ENCODE data around the gene SLC45A2.

The SLC45A2 gene

DNA sequence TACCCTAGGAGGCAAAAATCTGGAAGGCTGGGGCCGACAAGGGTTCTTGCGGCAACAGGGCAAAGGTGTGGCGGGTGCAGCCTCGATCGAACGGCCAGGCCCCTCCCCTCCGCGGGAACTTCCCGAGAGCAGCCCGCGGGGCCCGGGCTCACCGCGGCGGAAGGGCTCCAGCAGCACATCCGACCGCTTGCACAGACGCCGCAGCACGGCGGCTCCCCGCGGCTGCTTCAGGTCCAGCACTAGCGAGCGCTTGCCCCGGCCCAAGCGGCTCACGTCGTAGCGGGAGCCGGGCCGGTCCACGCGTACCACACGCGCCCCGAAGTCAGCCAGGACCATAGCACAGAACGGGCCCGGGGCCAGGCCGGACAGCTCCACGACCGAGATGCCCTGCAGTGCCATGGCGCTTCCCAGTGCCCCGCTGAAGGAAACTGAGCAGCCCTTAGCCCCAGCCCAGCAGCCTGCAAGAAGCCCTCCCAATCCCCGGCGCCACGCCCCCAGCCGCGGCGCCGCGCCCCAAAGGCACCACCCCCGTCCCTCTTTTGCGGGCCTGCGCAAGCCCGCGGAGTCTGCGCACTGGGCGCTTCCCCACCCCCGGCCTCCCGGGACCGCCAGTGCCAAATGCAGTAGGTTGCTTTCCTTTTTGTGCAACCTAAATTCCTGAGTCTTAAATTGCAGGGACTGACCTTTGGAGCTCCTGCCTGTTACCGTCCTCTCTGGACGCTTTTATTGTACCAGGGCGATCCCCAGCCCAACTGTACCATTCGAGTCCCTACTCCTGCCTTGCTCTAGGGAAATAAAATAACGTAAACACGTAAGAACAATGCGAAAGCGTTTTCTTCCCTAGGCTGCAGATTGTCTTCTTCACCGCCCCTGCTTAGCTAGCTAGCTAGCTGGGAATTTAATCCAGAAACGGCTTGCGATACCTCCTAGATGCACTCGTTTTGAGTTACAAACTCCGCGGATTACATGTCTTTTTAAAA is 23.4 kb upstream of the SLC45A2 start, which contains the start of gene AMACR:
Gene AMACR (minus strand): TSS at position 430 of the 980 bp plus-strand sequence. CDS start 31 bp downstream, at position 399.
- peak; percentile 98 for DNase-seq (ENCODE audit: low spot score)

DNA sequence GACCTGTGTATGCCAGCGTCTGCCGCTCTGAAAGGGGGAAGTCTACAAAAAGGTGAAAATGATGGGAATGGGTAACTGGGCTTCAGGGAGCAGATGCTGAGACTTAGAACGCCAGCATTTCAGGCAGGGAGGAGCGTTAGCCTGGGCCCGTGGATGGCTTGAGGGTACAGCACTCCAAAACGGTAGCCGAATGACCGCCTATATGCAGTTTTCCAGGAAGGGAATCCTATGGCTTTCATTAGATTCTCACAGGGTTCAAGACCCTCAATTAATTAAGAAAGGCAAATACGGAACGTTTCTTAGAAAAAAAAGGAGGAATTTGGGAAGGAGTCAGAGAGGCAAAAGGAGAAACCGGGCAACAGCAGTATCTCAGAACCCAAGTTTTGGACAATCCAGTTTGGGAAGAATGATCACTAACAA is 22.7 kb upstream of the SLC45A2 start:
- DNase-seq (ENCODE audit: low spot score) = peak; percentile 14

DNA sequence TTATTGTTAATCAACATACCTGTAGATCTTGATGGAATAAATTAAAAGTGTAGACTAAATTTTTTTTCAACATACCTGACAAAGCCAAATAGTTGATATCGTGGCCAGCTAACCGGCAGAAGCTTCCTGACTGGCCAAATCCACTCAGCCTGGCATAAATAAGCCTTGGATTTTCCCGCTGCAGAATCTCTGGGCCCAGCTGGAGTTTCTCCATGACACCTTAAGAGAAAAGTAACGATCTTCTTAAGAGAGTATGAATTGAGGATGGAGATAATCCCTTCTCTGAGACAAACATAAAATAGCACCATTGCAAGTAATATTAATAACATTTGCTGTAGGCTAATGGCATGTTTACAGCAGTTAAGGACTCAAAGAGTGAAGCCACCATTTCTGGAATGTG is 21.2 kb upstream of the SLC45A2 start:
- no peak for DNase-seq (ENCODE audit: low spot score)

DNA sequence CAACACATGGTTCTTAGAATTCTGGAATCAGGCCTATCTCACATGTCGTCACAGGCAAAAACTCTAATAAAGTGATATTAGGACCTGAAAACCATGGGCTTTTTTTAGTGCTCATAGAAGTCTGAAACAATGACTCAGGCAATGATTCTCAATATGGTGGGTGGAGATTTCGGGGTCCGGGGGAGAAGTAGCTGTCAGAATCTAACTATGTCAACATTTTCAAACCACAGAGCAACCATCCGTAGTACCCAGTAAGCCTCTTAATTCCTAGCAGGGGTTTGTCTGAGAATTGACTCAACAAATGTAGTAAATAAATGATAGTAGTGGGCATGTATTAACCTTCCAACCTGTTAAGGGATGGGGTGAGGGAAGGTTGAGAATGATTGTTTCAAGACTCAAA is 20.7 kb upstream of the SLC45A2 start:
- no peak for DNase-seq (ENCODE audit: low spot score)

DNA sequence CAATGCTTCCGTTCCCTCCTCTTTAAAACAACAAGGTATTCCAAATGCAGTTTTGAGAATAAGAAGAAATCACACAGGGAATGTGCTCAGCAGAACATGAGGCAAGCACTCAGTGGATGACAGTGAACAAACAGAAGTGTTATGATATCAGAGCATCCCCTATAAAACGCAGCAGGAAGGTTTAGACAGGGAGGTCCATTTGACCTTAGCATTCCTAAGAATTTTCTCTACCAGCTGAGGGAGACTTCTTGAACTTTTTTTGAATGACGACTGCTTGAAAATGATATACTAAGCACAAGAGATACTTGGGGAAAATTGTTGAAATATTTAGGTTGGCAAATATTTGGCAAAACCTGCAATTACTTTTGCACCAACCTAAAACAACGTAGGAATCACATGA is 19.4 kb upstream of the SLC45A2 start:
- DNase-seq (ENCODE audit: low spot score) = no peak

DNA sequence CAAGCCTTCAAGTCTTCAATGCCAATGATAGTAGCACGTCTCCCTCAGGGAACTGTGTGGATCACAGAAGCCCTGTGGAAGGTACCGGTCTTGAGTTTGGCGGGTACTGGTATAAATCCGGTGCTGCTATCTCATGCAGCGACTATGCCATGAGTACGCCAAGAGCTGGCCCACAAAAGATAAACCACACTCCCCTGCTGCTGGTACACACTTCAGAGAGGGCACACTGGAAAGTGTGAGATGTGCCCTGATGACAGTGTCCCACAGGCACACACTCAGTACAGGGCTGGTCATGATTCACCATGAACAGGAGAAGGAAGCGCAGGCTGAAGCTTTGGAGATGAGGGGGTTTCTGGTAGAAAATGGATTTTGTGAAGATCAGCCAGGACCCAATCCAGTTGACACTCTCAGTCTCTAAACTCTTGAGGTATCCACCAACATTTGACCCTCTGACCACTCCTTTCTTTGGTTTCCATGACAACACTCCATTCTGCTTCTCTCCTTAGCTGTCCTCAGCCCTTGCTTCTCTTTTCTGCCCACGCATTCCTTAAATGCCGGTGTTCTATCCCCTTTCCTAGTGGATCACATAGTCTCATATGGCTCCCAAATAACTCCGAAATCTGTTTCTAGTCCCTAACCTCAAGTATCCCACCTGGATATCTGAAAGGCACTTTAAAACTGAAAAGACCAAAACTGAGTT is 18.3 kb upstream of the SLC45A2 start:
- DNase-seq (ENCODE audit: low spot score) = no peak

DNA sequence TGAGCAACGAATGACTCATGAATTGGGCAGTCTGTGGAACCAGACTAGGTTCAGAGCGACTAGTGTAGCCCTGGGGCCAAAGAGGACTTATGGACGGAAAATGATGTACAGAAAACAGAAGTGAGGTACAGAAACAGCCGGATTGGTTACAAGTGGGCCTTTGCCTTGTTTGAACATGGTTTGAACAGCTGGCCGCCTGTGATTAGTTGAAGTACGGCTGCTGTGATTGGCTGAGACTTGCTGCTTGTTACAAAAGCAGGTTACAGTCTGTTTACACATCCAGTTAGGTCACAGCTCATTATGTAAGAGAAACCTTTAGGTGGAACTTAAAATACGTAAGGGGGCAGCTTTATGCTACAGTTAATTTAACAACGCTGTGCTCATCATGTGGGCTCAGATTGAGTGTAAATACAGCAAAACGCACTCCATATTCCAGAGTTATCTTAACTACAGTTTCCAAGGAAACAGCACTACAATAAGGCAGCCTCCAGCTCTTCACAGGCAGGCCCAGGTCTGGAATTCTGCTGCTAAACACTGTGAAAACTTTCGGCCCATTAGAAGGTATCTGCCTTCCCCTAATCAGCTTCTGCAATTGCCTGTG is 16.8 kb upstream of the SLC45A2 start:
- no peak for DNase-seq (ENCODE audit: low spot score)

DNA sequence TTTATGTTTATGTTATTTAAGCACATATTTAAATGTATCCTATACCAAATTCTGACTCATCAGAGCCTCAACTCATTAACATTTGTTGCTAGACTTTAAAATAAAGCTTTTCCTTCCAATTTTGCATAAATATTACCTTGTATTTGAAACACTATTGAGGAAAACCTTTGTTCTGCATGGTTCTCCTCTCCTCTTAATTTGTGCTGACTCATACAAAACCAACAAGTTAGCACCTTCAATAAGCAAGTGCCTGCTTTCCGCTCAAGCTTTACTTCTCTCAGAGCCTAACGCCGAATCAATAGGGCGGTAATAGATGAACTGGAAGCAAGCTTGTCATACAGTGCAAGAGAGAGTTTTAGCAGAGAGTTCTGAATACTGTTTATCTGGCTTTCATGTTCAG is 15.5 kb upstream of the SLC45A2 start:
- DNase-seq (ENCODE audit: low spot score) = no peak

DNA sequence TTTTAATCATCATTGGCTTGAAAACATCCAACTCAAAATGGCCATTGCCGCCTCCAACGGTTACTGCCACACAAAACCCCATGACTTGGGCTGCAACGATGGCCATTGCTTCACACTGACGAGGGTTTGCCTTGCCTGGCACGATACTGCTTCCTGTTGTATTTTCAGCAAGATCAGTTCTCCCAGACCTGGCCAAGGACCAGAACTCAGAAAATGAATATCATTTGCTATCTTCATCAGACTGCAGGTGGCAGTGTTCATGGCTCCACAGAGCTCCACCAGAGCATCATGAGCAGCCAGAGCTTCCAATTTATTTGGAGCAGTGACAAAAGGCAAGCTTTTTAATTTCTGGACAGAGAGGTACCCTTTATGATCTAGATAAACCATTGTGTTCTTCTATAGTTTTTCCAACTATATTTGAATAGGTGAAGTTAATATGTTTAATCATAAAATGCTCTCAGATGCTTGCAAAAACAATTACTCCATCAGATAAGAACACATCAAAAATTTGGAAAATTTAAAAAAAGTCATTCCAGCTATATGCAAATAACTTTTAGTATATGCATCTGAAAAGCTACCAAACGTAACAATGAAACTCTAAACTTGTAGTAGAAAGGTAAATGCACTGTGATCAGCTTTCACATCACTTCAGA is 13.0 kb upstream of the SLC45A2 start:
- DNase-seq (ENCODE audit: low spot score) = peak; percentile 85

DNA sequence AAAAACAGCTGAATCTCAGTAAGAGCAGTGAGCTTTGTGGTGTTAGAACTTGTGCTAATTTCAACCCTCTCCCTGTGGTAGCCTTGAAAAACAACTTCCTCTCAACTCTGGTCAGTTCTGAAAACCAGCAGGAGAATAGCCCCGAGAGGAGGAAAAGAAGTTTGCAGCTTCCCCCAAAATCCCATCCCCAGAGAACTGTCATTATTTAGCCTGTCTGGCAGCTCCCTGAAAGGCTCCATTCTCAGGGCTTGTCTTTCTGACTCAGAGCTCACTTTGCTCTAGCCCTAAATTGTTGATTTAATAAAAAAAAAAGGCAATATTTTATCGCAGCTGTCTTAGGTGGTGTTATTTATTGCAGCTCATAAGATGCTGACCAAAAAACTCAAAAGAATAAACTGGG is 11.4 kb upstream of the SLC45A2 start:
- no peak for DNase-seq (ENCODE audit: low spot score)

DNA sequence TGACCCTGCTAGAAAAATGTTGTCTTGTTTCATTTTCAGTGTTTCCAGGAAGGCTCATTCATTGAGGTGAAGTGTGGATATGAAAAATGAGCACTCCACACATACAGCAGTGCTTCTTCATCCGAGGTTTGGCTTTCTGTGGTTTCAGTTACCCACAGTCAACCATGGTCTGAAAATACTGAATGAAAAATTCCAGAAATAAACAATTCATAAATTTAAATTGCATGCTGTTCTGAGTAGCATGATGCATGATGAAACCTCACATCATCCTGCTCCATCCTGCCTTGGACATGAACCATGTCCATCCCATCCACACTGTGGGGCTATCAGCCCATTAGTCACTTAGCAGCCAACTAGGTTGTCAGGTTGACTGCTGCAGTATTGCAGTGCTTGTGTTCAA is 10.4 kb upstream of the SLC45A2 start:
- peak; percentile 71 for DNase-seq (ENCODE audit: low spot score)

DNA sequence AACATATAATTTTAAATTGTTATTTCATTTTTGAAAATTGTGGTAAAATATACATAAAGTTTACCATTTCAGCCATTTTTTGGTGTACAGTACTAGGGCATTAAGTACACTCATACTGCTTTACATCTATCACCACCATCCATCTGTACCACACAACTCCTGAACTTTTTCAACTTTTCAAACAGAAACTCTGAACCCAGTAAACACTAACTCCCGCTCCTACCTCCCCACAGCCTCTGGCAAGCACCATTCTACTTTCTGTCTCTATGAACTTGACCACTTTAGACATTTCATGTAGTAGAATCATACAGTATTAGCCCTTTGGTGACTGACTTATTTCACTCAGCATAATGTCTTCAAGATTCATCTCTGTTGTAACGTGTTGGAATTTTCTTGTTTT is 8.4 kb upstream of the SLC45A2 start:
- no peak for DNase-seq (ENCODE audit: low spot score)

DNA sequence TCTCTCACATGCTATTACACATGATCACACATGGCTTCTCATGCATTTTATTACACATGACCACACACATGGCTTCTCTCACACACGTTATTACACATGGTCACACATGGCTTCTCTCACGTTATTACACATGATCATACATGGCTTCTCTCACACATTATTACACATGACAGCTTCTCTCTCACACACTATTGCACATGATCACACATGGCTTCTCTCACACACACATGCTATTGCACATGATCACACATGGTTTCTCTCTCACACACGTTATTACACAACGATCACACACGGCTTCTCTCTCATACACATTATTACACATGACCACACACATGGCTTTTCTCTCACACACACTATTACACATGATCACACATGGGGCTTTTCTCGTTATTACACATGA is 954 bp upstream of the SLC45A2 start:
- no peak for DNase-seq (ENCODE audit: low spot score)

DNA sequence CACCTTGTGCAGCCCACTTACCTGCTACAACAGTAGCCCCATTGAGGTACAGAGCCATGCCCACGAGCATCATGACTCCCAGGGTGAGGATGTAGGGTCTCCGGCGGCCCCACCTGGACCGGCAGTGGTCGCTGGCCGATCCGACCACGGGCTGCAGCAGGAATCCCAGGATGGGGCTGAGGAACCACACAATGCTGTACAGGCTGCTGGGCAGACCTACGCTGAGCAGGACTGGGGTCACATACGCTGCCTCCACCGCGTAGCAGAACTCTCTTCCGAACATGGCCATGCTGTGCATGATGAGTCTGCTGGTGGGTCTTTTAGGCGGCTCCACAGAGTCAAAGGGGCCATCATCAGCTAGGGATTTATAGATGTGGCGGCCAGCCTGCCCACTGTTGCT is 315 bp downstream of the SLC45A2 start:
- no peak for DNase-seq (ENCODE audit: low spot score)

DNA sequence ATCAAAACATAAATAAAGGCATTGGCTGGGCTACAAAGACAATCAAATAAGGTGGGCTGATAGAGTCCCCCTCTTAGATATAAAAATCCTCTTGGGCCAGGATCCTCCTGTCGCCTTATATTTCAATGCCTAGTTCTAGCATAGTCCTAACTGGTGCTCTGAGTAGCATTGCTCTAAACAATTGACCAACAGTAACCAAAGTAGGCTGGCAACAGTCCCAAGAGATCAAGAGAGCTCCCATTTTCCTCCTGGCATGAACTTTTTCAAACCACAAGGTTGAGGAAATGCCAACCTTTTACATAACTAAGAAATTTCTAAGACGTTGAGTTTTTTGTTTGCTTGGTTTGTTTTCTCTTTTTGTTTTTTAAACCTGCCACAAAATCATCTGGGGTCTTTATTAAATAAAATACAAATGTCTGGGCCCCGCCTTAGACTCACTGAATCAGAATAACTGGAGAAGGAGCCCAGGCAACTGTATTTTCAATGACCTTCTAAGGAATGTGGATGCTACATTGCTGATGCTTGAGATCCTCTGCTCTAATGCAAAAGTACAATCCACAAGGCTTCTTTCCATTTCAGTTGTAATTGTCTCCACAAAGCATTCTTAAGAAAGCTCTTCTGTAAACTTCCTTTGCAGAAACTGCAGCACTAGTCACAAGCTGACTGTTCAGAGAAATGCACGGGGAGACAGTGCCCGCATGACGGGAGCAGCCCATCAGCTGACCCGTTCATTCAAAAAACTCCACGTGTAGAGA is 2.9 kb downstream of the SLC45A2 start:
- DNase-seq (ENCODE audit: low spot score) = peak; percentile 53

DNA sequence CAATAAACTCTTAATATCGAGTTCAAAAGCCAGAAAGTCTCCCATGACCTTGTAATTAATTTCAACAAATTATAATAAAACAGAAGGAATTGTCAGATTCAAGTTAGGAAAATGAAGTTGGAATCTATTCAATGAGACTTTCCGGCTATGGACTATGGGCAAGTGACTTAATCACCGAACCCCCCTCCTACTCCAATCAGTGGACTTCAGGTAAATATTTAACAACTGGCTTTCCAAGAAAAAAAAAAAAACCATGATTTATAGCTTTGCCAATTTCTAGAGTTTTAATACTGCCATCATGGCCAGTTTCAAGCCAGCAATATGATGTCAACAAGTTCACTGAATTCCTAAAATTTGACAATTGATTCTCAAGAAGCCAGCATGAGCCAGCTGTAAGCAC is 4.5 kb downstream of the SLC45A2 start:
- no peak for DNase-seq (ENCODE audit: low spot score)

DNA sequence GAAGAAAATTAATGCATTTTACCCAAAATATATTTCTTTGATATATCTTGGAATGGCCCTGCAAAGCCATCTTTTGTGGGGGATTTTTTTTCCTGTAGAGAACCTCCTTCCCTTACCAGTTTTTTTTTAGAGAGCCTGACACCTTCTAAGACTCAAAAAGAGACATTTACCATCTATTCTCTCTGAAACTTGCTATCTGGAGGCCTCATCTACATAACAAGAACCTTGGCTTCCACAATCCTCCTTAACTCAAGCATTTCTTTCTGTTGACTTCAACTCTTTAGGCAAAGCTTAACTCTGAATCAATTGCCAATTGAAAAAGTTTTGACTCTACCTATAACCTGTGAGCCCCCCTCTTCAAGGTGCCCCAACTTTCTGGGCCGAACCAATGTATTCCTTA is 6.2 kb downstream of the SLC45A2 start:
- DNase-seq (ENCODE audit: low spot score) = no peak

DNA sequence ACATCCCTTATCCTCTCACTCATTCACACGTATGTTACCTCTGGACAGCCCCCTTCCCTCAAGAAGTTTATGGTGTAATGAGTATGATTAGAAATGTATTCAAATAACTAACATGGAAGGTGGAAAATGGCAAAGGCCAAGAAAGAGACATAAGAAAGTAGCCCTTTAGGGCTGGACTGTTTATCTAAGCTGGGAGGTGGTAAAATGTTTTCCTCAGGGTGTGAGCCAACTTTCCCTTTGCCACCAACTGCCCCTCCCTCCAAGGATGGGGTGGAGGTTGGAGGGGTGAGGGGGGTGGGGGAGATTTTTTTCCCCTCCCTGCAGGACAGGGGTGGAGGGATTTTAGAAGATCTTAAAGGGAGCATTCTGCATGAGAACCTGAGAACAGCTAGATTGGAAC is 8.2 kb downstream of the SLC45A2 start:
- no peak for DNase-seq (ENCODE audit: low spot score)

DNA sequence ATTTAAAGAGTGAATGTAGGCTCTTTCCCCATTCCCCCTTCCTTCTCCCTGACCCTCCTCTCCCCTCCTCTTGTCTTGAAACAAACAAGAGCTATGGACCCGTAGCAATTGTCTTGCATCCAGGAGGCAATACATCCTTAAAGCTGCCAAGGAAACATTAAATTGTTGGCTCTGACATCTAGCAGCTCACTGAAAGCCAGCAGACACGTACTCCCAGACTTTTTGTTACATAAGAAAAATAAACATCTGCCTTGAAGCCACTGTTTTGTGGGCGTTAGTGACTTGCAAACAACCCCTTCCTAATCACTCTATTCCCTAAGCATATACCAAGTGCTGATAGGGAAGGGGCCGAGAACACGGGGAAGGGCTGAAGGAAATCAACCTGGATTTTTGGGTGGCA is 8.6 kb downstream of the SLC45A2 start:
- DNase-seq (ENCODE audit: low spot score) = no peak

DNA sequence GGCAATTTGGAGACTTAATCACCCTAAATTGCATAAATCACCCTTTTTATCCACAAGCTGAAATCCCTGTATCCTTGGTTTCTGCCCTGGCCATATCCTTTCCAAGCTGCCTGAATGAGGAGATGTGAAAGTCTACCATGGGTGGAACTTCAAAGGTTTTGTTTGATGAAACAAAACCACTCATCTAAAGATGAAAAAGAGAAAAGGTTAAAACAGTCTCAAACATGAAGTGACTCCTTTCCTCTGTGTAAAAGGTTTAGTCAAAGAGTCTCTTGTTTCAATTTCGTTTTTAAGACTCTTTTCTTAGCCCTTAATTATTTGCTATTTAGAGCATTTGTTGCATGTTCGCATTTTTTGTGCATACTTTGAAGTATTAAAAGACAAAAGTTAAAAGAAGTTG is 11.2 kb downstream of the SLC45A2 start:
- no peak for DNase-seq (ENCODE audit: low spot score)

Measured in AG08395 (cell line).